ENCODE data around the gene EGLN2.
A peak's percentile ranks its signal among the peaks of the same experiment; 100 is the strongest.
"Not testable (repeated sequence)": the region's sequence is repeated elsewhere in the genome, so short reads cannot be mapped to it uniquely, and the experiment has no call there.

Gene EGLN2

GRCh38 chr19:40802300-40803169, 3.5 kb downstream of the EGLN2 start:
- no peak for DNase-seq

DNA sequence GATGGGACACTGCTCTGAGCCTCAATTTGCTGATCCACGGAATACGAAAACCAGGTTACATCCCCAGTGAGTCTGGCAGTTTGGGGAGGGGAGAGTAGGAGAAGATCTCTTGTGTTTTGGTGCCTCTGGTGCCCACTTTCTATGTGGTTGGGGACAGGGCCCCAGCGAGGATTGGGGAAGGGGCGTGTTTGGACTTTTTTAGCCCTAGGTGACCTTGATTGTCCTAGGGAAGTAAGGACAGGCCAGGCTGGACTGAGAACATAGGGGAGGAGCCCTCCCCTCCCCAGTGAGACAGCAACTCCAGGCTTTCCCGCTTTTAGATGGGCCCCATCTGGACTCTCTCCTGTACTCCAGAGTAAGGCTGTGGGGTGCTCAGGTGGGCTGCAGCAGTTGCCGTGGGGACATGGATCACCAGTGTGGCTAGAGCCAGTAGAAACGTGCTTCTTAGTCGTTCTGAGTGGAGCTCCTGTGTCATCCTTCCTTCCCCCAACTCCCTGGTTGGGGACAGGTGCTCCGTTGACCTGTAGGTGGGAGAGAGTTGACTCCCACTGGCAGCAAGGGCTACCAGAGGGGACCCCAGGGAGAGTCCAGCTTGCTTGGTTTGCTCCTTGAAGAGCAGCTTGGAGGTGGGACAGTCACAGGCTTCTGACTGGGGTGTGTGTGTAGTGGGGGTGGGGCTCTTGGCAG, 4.3 kb downstream of the EGLN2 start:
- DNase-seq = no peak

GRCh38 chr19:40803857-40804782, 5.1 kb downstream of the EGLN2 start:
- DNase-seq = peak in 2 of 4 experiments; percentile 44 to 59

- no peak for DNase-seq
Measured at GRCh38 chr19:40804783-40805242, 5.8 kb downstream of the EGLN2 start.

- peak in 2 of 4 experiments; percentile 23 to 30 for DNase-seq
Measured at GRCh38 chr19:40805258-40805868, 6.4 kb downstream of the EGLN2 start.

DNA sequence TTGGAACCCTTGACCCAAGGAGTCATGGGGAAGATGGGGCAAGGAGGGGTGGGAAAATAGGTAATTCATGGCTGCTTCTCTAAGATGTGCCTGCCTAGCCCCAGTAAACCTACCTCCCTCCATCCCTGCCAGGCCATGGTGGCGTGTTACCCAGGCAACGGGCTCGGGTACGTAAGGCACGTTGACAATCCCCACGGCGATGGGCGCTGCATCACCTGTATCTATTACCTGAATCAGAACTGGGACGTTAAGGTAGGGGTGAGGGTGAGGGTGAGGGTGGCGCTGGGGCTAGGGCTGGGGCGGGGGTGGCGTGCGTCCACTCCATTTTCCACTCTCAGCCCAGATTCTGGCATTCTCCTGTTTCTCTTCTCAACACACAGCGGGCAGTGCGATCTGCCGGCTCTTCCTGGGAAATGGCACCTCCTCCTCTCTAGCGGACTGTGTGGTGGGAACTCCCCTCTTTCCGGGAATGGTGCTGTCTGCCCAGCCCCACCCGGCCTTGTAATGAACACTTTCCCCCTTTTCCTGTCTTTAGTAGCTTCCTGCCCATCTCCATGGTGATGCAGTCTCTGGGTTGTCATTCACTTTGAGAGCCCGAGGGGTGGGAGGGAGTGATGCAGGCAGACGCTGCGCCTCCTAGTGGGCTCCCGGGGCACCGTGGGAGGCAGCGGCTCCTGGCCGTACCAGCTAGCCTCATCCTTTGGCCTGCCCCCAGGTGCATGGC, 7.6 kb downstream of the EGLN2 start:
- DNase-seq = peak in 3 of 4 experiments; percentile 44 to 66 (median 54)

GRCh38 chr19:40807147-40808020, 8.4 kb downstream of the EGLN2 start:
- no peak for DNase-seq

- no peak for DNase-seq
Measured at GRCh38 chr19:40808021-40808325, 9.0 kb downstream of the EGLN2 start.

- DNase-seq = no peak
Measured at GRCh38 chr19:40808497-40808896, 9.5 kb downstream of the EGLN2 start.

DNA sequence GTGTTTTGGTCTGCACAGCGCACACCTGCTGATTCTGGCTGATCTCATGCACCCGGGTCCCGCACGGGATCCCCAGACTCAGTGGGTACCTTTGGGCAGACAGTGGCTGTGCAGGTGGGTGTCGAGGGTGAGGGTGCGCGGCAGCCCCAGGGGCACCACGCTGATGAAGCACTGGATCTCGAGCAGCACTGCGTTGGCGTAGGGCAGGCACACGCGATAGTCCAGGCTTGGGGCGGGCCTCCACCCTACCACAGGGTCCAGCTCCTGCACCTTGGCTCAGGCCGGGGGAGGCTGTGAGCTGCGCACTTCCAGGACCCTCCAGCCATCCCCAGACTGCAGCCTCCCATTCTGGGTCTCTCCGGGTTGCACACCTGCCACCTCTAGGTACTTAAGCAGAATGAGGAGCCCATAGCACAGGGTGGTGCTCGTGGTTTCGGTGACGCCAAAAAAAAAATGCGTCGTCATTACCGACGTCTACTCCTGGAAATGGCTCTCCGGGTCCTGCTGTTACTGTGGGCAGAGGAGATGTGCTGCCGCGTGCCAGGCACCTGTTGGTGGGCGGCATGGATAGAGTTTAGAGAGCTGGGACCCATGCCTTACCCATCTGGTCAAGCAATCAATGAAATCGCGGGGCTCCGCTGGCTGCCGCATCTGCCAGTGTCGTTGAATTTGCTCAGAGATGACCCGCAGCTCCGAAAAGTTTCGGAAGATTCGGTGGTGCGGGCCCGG, 10.5 kb downstream of the EGLN2 start:
- DNase-seq = no peak

DNA sequence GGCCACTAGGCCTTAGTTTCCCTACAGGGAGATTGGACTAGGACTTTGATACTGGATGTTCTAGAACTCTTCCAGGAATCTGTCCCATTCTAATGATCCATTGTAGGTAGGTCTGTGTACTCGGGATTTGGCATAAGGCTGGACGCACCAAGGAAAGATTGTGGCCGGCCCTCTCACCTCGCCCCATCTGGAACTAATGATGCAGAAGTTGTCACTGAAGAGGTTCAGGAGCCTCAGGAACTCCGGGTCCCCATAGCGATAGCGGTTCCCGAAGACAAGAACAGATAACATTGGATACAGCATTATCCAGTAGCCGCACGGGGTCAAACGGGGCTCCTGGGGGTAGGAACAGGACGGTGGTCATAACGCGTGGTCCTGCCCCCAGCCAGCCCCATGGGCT, 11.2 kb downstream of the EGLN2 start:
- no peak for DNase-seq

- DNase-seq = peak in 2 of 4 experiments; percentile 31 to 38
Measured at GRCh38 chr19:40810649-40811408, 11.8 kb downstream of the EGLN2 start.

DNA sequence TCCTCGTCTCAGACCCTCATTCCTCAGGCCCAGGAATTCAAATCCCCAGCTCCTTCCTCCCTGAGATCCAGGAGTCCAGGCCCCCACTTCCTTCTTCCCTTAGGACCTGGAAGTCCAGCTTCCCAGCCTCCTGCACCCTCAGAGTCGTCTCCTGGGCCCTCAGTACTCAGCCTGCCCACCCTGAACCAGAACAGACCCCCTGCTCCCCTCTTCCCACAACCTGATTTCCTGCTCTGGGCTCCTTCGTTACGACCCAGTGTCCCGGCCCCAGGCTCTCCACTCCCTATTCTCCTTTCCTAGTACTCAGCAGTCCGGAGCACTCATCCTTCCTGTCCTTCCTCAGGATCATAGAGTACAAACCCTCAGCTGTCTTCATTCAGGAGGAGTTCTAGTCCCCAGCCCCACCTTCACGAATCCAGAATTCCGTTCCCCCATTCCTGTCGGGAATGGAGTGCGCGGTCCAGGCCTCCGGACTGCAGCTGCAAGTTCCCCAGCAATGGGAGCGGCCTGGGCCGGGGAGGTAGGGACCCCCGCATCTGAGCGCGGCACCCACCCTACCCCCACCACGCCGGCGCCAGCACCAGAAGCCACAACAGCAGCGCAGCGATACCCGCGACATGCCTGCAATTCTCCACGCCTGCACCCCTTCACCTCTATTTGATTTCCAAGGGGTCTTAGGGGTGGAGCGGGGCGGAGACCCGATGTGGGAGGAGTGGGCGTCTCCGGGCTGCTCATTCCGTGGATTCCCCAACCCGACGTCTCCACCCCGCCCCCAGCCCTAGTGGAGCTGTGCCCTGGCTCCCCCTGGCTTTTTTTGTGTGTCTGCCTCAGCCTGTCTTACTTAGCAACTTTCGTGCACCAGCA, 12.7 kb downstream of the EGLN2 start:
- DNase-seq = peak in 2 of 4 experiments; percentile 23 to 24

DNA sequence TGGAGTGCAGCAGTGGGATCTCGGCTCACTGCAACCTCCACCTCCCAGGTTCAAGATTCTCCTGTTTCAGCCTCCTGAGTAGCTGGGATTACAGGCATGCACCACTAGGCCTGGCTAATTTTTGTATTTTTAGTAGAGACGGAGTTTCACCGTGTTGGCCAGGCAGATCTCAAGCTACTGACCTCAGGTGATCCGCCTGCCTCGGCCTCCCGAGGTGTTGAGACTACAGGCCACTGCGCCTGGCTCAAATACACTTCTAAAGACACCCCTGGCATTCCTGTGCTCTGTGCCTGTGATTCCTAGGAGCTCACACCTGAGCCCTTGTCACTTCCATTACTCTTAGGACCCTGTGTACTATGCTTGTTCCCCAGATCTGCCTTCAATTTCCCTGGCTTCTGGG, 13.6 kb downstream of the EGLN2 start:
- DNase-seq = not testable (repeated sequence)

GRCh38 chr19:40813182-40813581, 14.2 kb downstream of the EGLN2 start:
- no peak for DNase-seq

DNA sequence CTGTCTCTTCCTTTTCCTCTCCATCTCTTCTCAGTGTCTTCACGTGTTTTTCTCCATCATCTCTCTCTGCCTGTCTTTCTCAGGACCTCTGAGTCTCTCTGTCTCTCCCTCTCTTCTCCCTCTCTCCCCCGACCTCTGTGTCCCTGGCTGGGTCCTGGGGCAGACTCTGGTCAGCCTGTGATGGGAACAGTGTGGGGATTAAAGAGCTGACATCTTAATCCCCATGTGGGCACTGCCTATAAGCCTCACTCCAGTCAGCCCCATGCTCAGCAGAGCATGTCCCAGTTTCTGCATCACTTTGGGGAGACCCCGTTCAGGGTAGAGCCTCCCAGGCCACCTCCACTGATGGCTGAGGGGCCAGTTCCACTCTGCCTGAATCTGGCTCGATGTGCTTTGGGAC, 16.2 kb downstream of the EGLN2 start:
- DNase-seq = no peak

DNA sequence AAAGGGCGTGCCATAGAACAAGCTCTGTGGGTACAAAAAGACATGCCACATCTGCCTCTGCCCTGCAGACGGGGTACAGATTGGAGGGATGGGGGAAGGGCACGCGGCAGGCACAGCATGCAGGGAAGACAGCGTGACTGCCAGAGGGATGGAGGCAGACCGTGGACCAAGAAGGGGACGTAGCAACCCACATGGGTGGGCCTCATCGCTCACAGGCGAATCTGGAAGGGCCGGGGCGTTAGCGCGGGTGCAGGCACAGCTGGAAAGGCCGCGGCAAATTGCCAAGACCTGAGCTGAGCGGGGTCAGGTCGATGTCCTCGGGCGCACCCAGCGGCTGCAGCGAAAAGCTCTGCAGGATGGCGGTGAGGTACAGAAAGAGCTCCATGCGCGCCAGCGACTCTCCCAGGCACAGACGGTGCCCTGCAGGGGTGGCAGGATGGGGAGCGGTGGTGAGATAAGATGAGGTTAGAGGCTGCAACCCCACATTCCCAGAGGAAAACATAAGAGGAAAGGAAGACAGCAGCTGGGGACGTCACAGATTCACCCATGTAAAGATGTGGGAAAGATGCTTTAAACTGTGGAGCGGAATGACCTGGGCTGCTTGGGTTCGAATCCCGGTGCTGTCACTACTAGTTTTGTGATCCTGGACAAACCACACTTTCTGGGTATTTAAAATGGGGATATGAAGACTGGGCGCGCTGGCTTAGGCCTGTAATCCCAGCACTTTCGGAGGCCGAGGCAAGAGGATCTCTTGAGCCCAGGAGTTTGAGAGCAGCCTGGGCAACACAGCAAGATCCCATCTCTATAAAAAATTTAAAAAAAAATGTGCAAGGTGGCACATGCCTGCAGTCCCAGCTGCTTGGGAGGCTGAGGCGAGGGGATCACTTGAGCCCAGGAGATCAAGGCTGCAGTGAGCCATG, 19.7 kb downstream of the EGLN2 start:
- DNase-seq = peak; percentile 48 to 68 (median 59)

Measured in activated naive CD4-positive, alpha-beta T cell (primary cell).